Glomerular visceral epithelial cell (primary cell): Measurements from ENCODE around the gene TLE2.

Experiments used
- DNase-seq: peaks from one replicate; pipeline ENCODE4 v3.0.0-alpha.2; 2016; ENCODE audit errors: extremely low spot score

The TLE2 gene

DNA sequence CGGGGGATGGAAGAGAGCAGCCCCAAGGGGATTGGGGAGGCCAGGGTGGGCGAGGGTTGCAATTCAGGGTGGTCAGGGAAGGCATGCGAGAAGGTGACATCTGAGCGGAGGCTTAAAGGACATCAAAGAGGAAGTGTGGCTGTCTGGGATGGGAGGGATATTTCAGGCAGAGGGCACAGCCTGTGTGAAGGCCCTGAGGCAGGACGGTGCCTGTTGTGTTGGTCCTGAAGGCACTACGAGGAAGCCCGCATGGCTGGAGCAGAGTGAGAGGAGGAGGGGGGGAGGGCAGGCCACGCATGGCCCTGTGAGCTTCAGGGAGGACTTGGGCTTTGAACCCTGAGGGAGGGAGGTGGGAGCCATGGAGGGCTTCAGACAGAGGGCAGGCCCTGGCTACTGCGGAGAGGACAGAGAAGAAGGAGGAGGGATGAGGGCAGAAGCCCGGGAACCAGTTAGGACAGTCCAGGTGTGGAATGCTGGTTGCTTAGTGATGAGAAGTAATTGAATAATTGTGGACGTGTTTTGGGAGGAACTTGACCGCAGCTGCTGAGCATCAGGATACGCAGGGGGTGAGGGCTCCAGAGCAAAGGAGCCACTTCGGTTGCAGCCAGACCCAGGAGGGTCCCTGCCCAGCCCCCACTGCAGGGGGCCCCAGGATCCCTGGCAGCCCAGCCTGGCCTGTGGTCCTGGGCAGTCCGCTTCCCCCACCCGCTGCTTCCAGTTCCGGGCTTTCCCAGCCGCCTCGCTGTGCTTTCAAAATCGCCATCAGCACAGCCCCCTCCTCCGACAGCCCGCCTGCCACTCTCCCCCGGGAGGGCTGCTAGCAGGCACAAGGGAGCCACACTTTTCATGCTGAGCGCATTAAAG lies 45.5 kb downstream of the TLE2 start:
- peak; percentile 73 for DNase-seq

DNA sequence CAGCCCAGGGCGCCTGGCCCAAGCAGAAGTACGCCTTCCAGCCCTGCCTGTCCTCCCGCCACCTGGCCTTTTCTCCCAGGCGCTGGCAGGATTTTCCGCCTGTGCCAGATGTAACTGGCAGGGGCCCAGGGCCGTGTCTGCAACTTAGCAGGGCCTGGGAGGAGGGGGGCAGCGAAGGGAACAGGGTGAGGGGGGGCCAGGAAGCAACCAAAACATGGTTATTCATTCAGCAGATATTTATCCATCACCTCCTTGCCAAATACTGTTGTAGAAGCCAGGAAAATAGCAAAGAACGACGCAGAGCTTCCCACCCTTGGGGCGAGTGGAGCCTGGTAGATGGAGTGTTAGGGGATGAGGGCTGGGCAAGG lies 46.1 kb downstream of the TLE2 start:
- DNase-seq = peak; percentile 49

DNA sequence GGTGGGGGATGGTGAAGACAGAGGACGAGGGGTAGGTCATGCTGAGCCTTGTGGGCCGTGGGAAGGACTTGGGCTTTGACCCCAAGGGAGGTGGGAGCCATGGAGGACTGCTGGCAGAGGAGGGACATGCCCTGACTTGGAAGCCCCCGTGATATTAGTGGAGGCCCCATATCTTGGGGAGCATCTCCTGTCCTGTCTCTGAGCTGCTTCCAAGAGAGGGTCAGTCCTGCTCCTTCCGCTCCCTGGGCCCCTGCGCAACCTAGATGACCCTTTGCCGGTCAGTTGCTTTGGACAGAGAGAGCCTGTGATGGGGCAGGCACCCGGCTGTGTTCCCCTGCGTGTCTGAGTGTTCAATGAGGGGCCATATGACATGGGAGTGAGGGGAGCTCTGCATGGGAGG lies 46.5 kb downstream of the TLE2 start:
- DNase-seq = no peak

- no peak for DNase-seq
Measured at GRCh38 chr19:2981898-2982297, 47.2 kb downstream of the TLE2 start.

DNA sequence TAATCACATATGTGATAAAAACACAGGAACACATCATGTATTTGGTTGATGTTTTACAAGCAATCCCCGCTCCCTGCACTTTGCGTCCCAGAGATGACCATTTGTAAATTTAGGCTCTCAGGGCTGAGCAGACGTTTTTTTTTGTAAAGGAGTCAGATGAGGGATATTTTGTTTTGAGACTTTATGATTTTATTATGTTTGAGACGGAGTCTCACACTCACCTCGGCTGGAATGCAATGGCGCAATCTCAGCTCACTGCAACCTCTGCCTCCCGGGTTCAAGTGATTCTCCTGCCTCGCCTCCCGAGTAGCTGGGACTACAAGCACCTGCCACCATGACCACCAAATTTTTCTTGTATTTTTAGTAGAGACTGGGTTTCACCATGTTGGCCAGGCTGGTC lies 50.3 kb downstream of the TLE2 start:
- DNase-seq = no peak

DNA sequence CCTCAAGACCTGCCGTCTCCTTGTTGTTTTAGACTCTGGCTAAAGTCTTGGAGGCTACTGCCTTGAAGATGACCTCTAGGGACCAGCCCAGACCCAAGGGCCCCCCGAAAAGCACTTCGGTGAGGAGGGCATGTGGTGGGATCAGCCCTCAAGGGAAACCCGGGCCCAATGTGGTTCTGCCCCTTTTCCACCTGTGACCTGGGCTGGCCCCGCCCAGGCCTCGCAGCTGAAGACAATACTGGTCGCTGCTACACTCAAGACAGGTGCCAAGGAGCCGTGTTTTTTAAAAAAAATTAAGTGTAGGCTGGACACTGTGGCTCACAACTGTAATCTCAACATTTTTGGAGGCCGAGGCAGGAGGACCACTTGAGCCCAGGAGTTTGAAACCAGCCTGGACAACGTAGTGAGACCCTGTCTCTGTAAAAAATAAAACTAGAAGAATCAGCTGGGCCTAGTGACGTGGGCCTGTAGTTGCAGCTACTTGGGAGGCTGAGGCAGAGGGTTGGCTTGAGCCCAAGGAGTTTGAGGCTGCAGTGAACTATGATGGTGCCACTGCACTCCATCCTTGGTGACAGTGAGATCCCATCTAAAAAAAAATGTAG lies 50.8 kb downstream of the TLE2 start:
- no peak for DNase-seq

GRCh38 chr19:2977746-2978138 lies 51.3 kb downstream of the TLE2 start:
- no peak for DNase-seq

GRCh38 chr19:2977001-2977745 lies 51.9 kb downstream of the TLE2 start, which contains the start of gene TLE6:
TLE6 (plus strand) TSS chr19:2977564; CDS start chr19:2978234, 670 bp downstream.
- DNase-seq = peak; percentile 96

DNA sequence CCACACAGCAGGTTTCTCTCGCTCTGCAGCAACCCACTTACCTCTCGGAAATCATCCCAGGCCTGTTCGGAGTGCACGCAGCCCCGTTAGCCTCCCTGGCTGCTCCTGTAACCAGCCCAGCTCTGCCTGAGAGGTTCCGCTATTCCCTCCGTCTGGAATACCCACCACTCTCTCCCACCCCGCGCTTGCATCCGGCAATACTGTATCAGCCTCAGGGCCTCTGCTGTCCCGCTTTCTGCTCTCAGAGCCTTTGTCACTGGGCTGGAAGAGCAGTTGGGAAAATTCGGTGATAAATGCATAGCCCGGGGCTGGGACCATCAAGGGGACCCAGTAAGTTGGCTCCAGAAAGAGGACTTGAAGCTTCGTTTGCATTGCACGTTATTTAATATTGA lies 52.5 kb downstream of the TLE2 start:
- no peak for DNase-seq

DNA sequence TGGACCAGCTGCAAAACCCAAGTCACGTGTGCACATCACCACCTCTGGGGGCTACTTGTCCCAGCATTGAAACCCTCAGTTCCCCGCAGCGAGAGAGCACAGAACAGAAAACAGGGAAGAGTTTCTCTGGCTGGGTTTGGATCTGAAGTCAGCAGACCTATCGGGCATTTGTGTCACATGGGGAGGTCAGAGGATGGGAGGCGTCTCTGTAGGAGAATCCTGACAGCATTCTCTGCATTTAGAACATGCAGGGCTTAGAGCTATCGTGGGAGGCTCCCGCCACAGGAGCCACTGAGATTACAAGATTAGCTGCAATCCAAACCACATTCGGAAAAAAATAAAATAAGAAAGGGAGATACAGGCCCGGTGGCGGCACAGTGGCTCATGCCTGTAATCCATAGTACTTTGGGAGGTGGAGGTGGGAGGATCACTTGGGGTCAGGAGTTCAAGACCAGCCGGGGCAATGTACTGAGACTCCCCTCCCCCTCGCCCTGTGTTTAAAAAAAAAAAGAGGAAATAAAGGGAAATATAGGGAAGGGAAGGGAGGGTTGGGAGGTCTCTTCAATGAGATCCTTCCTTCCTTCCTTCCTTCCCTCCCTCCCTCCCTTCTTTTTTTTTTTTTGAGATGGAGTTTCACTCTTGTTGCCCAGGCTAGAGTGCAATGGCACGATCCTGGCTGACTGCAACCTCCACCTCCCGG lies 54.6 kb downstream of the TLE2 start:
- DNase-seq = no peak

GRCh38 chr19:2973229-2973628 lies 55.9 kb downstream of the TLE2 start:
- DNase-seq = no peak

- peak; percentile 37 for DNase-seq
Measured at GRCh38 chr19:2970201-2970835, 58.8 kb downstream of the TLE2 start.

- DNase-seq = no peak
Measured at GRCh38 chr19:2969104-2969504, 60.0 kb downstream of the TLE2 start.

DNA sequence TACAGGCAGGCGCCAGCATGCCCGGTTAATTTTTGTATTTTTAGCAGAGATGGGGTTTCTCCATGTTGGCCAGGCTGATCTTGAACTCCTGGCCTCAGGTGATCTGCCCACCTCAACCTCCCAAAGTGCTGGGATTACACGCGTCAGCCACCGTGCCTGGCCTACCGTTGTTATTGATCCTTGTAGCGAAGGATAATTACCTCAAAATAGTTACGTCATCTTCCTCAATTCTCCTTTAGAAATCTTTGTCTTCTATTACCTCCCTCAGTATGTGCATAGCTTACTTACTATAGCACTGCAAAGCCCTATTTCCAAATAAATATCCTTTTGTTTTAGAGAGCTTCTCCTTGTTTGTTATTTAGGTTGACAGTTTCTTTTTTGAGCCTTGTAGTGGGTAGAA lies 61.1 kb downstream of the TLE2 start:
- no peak for DNase-seq

DNA sequence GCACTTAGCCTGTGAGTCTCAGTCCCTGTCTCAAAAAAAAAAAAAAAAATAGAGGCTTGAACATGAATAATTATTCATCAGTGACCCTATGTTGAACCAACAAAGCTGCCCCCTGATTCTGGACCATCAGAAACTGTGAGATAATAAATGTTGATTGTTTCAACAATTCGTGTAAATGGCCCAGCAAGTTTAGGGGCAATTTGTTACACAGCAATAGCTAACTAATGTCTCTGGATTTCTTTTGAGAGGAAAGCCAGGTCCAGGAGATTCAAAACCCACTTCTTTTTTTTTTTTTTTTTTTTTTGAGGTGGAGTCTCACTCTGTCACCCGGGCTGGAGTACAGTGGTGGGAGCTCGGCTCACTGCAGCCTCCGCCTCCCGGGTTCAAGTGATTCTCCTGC lies 64.2 kb downstream of the TLE2 start:
- no peak for DNase-seq

GRCh38 chr19:2963631-2964030 lies 65.4 kb downstream of the TLE2 start:
- DNase-seq = peak; percentile 43

- no peak for DNase-seq
Measured at GRCh38 chr19:2963122-2963521, 66.0 kb downstream of the TLE2 start.

GRCh38 chr19:2962018-2962670 lies 66.9 kb downstream of the TLE2 start:
- peak; percentile 75 for DNase-seq

GRCh38 chr19:2960120-2960519 lies 69.0 kb downstream of the TLE2 start:
- no peak for DNase-seq

DNA sequence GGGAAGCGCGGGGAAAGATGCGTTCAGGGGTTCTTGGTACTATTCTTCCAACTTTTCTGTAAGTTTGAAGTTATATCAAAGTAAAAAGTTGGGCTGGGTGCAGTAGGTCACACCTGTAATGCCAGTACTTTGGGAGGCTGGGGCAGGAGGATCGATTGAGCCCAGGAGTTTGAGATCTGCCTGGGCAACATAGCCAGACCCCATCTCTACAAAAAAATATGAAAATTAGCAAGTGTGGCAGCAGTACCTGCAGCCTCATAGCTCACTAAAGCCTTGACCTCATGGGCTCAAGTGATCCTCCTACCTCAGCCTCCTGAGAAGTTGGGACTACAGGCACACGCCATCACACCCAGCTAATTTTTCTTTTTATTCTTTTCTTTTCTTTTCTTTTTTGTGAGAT lies 71.9 kb downstream of the TLE2 start:
- no peak for DNase-seq

DNA sequence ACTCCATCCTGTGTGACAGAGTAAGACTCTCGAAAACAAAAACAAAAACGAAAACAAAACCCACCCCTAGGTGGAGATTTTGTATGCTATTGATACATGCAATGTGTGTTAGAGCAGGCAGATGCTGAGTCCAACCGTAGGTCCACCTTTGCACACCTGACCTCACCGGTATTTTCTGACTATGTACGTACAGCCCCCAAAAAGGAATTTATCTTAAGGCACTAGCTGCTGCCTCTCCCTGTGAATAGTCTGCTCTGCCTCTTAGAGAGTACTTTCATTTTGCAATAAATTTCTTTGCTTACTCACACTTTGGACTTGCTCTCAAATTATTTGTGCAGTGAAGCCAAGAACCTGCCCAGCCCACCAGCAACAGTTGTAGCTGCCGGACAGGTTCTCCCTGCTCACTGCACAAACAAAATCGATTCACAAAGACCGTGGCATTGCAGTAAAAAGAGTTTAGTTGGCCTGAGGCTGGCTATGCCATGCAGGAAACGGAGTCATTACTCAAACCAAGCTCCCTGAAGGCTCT lies 76.1 kb downstream of the TLE2 start:
- DNase-seq = peak; percentile 27
